SK-N-SH (cell line): ENCODE measurements around the gene SIAH1. TPM values are rescaled to one million over a fixed set of nuclear protein-coding genes. Genes with fewer than 3 reads are reported as not detected.

Experiments
- CTCF ChIA-PET: fragments of 300-600, 350-600 bp; formaldehyde crosslinking; extraction: SDS; loops from one replicate; lab custom pipeline; 2021; lab: Yijun Ruan, JAX
- POLR2A ChIA-PET: fragments of 350-600 bp; sonication (Branson Sonifier 250); formaldehyde crosslinking; extraction: SDS; loops from one replicate; lab custom pipeline; 2020; ENCODE audit warnings: antibody characterized with exemption, inconsistent platforms; lab: Yijun Ruan, JAX
- DNase-seq: peaks from one replicate; pipeline ENCODE4 v3.0.0; 2012
- H2AFZ ChIP-seq: fragments of 200-600 bp; sonication (generic); 2 replicates; pipeline ENCODE4 v1.8.1; 2016; ENCODE audit warnings: antibody characterized with exemption, mild to moderate bottlenecking, low read depth
- H3F3A ChIP-seq: fragments of 200-600 bp; sonication (generic); replicated peaks from 2 replicates; pipeline ENCODE3; 2016; ENCODE audit warnings: antibody characterized with exemption, mild to moderate bottlenecking; ENCODE audit not compliant: insufficient read depth
- H3K27ac ChIP-seq, 2 experiments: fragments of 200-500 bp in 1 of 2; fragments of 200-600 bp in 1 of 2; sonication (Bioruptor generic) in 1 of 2; sonication (generic), shearing (Covaris generic) in 1 of 2; 2 replicates each; pipeline versions ENCODE4 v1.5.1 to v1.6.1; 2014 to 2016; ENCODE audit warnings: low read depth in 2 of 2, inconsistent platforms in 1 of 2, low read length in 1 of 2, mild to moderate bottlenecking in 1 of 2, mixed read lengths in 1 of 2
- H3K27me3 ChIP-seq: fragments of 200-600 bp; sonication (generic), shearing (Covaris generic); 2 replicates; pipeline ENCODE4 v1.6.1; 2016; ENCODE audit warnings: mixed run types; ENCODE audit not compliant: insufficient read depth
- H3K36me3 ChIP-seq, 2 experiments: fragments of 200-500 bp in 1 of 2; fragments of 200-600 bp in 1 of 2; sonication (Bioruptor generic) in 1 of 2; sonication (generic) in 1 of 2; replicated peaks in 1 of 2; 2 replicates each; pipeline versions ENCODE3 to v1.5.1; 2014 to 2016; ENCODE audit warnings: low read length in 1 of 2, mild to moderate bottlenecking in 1 of 2; ENCODE audit not compliant: insufficient read depth in 2 of 2, control insufficient read depth in 1 of 2
- H3K4me1 ChIP-seq, 2 experiments: fragments of 200-500 bp in 1 of 2; fragments of 200-600 bp in 1 of 2; sonication (Bioruptor generic) in 1 of 2; sonication (generic), shearing (Covaris generic) in 1 of 2; 2 replicates each; pipeline versions ENCODE4 v1.5.1 to v1.6.1; 2014 to 2016; ENCODE audit warnings: low read depth in 1 of 2, low read length in 1 of 2, mixed run types in 1 of 2; ENCODE audit not compliant: insufficient read depth in 2 of 2, control insufficient read depth in 1 of 2
- H3K4me2 ChIP-seq: fragments of 200-600 bp; sonication (generic), shearing (Covaris generic); 2 replicates; pipeline ENCODE4 v1.6.1; 2017; ENCODE audit warnings: mixed run types
- H3K4me3 ChIP-seq, 2 experiments: fragments of 200-500 bp in 1 of 2; fragments of 200-600 bp in 1 of 2; sonication (Bioruptor generic) in 1 of 2; sonication (generic), shearing (Covaris generic) in 1 of 2; 2 replicates each; pipeline versions ENCODE4 v1.5.1 to v1.8.1; 2014 to 2016; ENCODE audit warnings: low read depth in 2 of 2, inconsistent platforms in 1 of 2, low read length in 1 of 2, mild to moderate bottlenecking in 1 of 2, mixed read lengths in 1 of 2, moderate library complexity in 1 of 2
- H3K79me2 ChIP-seq: fragments of 200-600 bp; sonication (generic); 2 replicates; pipeline ENCODE4 v1.8.1; 2017; ENCODE audit warnings: mild to moderate bottlenecking; ENCODE audit not compliant: insufficient read depth
- H3K9ac ChIP-seq: fragments of 200-600 bp; sonication (generic); 2 replicates; pipeline ENCODE4 v1.6.1; 2017; ENCODE audit warnings: mixed run types
- H3K9me2 ChIP-seq: fragments of 200-600 bp; sonication (generic); 2 replicates; pipeline ENCODE4 v1.6.1; 2017; ENCODE audit warnings: mixed run types
- H3K9me3 ChIP-seq: fragments of 200-600 bp; sonication (generic); 2 replicates; pipeline ENCODE4 v1.6.1; 2017; ENCODE audit warnings: mixed run types, mild to moderate bottlenecking, moderate library complexity
- H4K20me1 ChIP-seq: fragments of 200-600 bp; sonication (generic); 2 replicates; pipeline ENCODE4 v1.6.1; 2017; ENCODE audit warnings: mild to moderate bottlenecking, mixed run types; ENCODE audit not compliant: insufficient read depth
- ELF1 ChIP-seq: IDR thresholded peaks from 2 replicates; pipeline ENCODE4 v1.4.0; 2012
- EP300 ChIP-seq, 2 experiments: IDR thresholded peaks; 2 replicates each; pipeline versions ENCODE4 v1.4.0 to v1.6.1; 2012; ENCODE audit warnings: borderline replicate concordance in 1 of 2, low read depth in 1 of 2, low read length in 1 of 2
- FOSL2 ChIP-seq: IDR thresholded peaks from 2 replicates; pipeline ENCODE4 v1.4.0; 2012; ENCODE audit warnings: low read depth, mild to moderate bottlenecking, moderate library complexity, borderline replicate concordance
- FOXJ3 ChIP-seq: sonication (generic); formaldehyde crosslinking; IDR thresholded peaks from 2 replicates; pipeline ENCODE4 v1.5.1; 2020; ENCODE audit warnings: mild to moderate bottlenecking, missing genetic modification reagents
- JUND ChIP-seq: IDR thresholded peaks from 2 replicates; pipeline ENCODE4 v1.4.0; 2012
- MEF2A ChIP-seq: IDR thresholded peaks from 2 replicates; pipeline ENCODE4 v1.4.0; 2012; ENCODE audit warnings: low read depth, borderline replicate concordance
- MXI1 ChIP-seq: IDR thresholded peaks from 2 replicates; pipeline ENCODE4 v1.6.1; 2012; ENCODE audit warnings: mild to moderate bottlenecking, low read depth, low read length, improper control_type of control experiment
- NRF1 ChIP-seq: IDR thresholded peaks from 2 replicates; pipeline ENCODE4 v1.6.1; 2012; ENCODE audit warnings: low read depth, mild to moderate bottlenecking, low read length
- POLR2AphosphoS5 ChIP-seq: IDR thresholded peaks from 2 replicates; pipeline ENCODE4 v1.6.1; 2012; ENCODE audit warnings: low read depth, low read length
- RXRA ChIP-seq: IDR thresholded peaks from 2 replicates; pipeline ENCODE4 v1.4.0; 2012; ENCODE audit warnings: low read depth, mild to moderate bottlenecking, borderline replicate concordance
- TCF12 ChIP-seq: IDR thresholded peaks from 2 replicates; pipeline ENCODE4 v1.4.0; 2012
- WGBS: methylation state at CpG from one replicate; pipeline ENCODE4 v1.1.6; 2017; ENCODE audit warnings: low lambda C conversion rate; 5-methylcytosine and 5-hydroxymethylcytosine counted together
- polyA plus RNA-seq, 3 experiments: library from polyadenylated mRNA; depleted of rRNA; stranded (reverse); fragments of >200 nt; gene quantifications; 2 replicates each; pipeline ENCODE4 v1.2.3, GENCODE V29; 2012
- TF ChIP-seq, protein P1 (sequence below): IDR thresholded peaks from 2 replicates; pipeline ENCODE4 v1.4.0; 2012; ENCODE audit warnings: low read depth, borderline replicate concordance
- TF ChIP-seq, protein P2 (sequence below): IDR thresholded peaks from 2 replicates; pipeline ENCODE4; 2012
- TF ChIP-seq, protein P3 (sequence below): IDR thresholded peaks from 2 replicates; pipeline ENCODE4 v1.6.1; 2012; ENCODE audit warnings: mild to moderate bottlenecking, low read depth, low read length, moderate library complexity
- TF ChIP-seq, protein P4 (sequence below): fragments of 200-600 bp; sonication (generic); IDR thresholded peaks from 2 replicates; pipeline ENCODE4 v1.6.1; 2017; ENCODE audit warnings: antibody characterized with exemption, mild to moderate bottlenecking, moderate library complexity
- TF ChIP-seq, protein P5 (sequence below): fragments of 150-350 bp; IDR thresholded peaks from 2 replicates; pipeline ENCODE4 v1.6.1; 2016; ENCODE audit warnings: mild to moderate bottlenecking, low read depth, low read length

SIAH1 gene
- polyA plus RNA-seq, 1 of the 3 experiments (the other 2 are of a cell fraction) = 15.4 TPM

DNA sequence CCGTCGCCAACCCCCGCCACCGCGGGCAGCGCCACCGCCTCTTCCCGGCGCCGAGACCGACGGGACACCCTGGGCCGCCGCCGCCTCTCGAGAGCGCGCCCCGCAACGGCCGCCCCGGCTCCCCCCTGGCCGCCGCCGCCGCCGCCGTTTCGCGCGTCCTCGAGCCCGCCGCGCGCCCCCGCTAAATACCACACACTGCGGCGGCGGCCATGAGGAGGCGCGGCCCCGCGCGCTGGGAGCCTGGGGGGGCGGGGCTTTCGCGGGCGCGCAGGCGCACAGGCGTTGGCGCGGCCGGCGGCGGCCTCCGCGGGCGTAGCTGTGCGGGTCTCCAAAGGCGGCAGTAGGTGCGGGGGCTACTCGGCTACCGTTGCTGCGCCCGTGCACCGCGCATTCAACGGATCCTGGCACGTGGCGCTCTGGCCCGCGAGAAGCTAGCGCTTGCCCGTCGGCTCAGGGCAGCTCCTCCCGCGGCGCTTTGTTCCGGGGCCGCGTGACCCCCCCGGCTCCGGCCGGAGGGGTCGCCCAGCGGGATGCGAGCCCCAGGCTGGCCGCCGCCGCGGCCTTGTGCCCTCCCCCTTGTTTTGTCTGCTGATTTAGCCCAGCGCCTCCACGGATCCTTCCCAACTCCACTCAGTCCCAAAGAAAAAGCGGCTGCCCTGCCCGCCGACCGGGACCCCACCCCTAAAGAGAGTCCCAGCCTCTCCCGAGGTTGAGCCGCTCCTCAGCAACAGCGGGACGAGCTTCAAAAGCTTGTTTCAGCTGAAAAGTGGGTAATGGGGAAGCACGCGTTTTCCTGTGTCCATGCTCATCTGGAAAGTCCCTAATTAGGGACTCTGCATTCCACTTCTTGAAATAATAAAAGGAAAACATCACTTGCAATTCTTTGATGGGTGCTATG lies at the start of gene SIAH1 (continued):
- TF ChIP-seq, protein P1, sequence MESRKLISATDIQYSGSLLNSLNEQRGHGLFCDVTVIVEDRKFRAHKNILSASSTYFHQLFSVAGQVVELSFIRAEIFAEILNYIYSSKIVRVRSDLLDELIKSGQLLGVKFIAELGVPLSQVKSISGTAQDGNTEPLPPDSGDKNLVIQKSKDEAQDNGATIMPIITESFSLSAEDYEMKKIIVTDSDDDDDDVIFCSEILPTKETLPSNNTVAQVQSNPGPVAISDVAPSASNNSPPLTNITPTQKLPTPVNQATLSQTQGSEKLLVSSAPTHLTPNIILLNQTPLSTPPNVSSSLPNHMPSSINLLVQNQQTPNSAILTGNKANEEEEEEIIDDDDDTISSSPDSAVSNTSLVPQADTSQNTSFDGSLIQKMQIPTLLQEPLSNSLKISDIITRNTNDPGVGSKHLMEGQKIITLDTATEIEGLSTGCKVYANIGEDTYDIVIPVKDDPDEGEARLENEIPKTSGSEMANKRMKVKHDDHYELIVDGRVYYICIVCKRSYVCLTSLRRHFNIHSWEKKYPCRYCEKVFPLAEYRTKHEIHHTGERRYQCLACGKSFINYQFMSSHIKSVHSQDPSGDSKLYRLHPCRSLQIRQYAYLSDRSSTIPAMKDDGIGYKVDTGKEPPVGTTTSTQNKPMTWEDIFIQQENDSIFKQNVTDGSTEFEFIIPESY = no peak
- TF ChIP-seq POLR2AphosphoS5 = peak; percentile 81
- no peak for TF ChIP-seq MEF2A
- TF ChIP-seq RXRA = no peak
- no peak; the same call in 1 of the 2 replicates for TF ChIP-seq MXI1
- TF ChIP-seq, protein P2, sequence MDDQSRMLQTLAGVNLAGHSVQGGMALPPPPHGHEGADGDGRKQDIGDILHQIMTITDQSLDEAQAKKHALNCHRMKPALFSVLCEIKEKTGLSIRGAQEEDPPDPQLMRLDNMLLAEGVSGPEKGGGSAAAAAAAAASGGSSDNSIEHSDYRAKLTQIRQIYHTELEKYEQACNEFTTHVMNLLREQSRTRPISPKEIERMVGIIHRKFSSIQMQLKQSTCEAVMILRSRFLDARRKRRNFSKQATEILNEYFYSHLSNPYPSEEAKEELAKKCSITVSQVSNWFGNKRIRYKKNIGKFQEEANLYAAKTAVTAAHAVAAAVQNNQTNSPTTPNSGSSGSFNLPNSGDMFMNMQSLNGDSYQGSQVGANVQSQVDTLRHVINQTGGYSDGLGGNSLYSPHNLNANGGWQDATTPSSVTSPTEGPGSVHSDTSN = no peak
- TF ChIP-seq, protein P3, sequence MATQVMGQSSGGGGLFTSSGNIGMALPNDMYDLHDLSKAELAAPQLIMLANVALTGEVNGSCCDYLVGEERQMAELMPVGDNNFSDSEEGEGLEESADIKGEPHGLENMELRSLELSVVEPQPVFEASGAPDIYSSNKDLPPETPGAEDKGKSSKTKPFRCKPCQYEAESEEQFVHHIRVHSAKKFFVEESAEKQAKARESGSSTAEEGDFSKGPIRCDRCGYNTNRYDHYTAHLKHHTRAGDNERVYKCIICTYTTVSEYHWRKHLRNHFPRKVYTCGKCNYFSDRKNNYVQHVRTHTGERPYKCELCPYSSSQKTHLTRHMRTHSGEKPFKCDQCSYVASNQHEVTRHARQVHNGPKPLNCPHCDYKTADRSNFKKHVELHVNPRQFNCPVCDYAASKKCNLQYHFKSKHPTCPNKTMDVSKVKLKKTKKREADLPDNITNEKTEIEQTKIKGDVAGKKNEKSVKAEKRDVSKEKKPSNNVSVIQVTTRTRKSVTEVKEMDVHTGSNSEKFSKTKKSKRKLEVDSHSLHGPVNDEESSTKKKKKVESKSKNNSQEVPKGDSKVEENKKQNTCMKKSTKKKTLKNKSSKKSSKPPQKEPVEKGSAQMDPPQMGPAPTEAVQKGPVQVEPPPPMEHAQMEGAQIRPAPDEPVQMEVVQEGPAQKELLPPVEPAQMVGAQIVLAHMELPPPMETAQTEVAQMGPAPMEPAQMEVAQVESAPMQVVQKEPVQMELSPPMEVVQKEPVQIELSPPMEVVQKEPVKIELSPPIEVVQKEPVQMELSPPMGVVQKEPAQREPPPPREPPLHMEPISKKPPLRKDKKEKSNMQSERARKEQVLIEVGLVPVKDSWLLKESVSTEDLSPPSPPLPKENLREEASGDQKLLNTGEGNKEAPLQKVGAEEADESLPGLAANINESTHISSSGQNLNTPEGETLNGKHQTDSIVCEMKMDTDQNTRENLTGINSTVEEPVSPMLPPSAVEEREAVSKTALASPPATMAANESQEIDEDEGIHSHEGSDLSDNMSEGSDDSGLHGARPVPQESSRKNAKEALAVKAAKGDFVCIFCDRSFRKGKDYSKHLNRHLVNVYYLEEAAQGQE = 0 out of 2 replicates have a peak, but pooled peaks have one; percentile 46

DNA sequence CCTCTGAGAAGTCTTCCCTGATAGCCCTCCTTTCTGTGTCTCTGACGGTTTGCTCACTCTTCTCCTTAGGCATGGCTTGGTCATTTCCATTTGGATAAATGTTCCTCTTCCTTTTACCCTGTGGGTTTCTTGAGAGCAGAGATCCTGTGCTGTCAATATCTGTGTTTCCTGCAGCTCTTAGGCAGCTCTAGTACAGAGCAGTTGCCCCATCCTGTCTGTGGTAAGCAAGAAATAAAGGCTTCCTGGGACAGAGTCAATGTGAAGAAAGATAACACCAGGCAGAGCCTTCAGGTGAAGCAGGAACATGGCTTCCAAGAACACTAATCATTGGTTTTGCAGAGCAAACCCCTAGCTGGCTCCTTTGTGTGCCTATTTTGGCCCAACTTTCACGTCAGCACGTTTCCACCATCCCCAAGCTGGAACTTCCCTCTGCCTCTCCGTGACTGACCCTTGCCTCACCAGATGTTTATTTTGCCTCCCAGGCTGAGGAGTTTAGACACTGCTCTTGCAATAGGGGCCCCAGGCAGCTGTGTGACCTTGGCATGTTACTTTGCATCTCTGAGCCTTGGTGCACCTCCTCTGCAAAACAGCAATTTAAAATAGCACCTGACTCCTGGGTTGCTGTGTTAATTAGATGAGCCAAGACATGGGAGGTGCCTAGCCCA lies 49.6 kb upstream of the SIAH1 start:
- WGBS = 71% methylated on average over 4 of the region's 4 CpGs
- DNase-seq = no peak
- Histone ChIP-seq H3K36me3 (no peaks in the 10 kb centered on the region), H3K27ac (no peak overlapping the region), H3K9me2 (no peaks in the 10 kb centered on the region), H3K4me3 (no peak overlapping the region), H2AFZ (no peak overlapping the region), H3K4me1 (no peaks in the 10 kb centered on the region), H3K4me2 (no peak overlapping the region), H3K9me3 (no peaks in the 10 kb centered on the region), H3F3A (no peaks in the 10 kb centered on the region), H4K20me1 (no peaks in the 10 kb centered on the region), H3K27me3 (no peaks in the 10 kb centered on the region), H3K79me2 (no peaks in the 10 kb centered on the region), H3K9ac (no peak overlapping the region)
- ChIA-PET POLR2A (no interaction called here), CTCF (no interaction called here)
- TF ChIP-seq, protein P1 = no peak
- TF ChIP-seq RXRA = no peak
- TF ChIP-seq NRF1 = no peak
- no peak for TF ChIP-seq JUND
- no peak for TF ChIP-seq EP300 (IDR thresholded peaks at IDR 0.05; ENCODE audit: borderline replicate concordance in 1 of 2, low read depth in 1 of 2, low read length in 1 of 2)
- TF ChIP-seq ELF1 = no peak
- TF ChIP-seq FOXJ3 (CRISPR knock-in tag) = no peak
- TF ChIP-seq, protein P4, sequence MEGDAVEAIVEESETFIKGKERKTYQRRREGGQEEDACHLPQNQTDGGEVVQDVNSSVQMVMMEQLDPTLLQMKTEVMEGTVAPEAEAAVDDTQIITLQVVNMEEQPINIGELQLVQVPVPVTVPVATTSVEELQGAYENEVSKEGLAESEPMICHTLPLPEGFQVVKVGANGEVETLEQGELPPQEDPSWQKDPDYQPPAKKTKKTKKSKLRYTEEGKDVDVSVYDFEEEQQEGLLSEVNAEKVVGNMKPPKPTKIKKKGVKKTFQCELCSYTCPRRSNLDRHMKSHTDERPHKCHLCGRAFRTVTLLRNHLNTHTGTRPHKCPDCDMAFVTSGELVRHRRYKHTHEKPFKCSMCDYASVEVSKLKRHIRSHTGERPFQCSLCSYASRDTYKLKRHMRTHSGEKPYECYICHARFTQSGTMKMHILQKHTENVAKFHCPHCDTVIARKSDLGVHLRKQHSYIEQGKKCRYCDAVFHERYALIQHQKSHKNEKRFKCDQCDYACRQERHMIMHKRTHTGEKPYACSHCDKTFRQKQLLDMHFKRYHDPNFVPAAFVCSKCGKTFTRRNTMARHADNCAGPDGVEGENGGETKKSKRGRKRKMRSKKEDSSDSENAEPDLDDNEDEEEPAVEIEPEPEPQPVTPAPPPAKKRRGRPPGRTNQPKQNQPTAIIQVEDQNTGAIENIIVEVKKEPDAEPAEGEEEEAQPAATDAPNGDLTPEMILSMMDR = no peak
- no peak for TF ChIP-seq TCF12
- TF ChIP-seq, protein P5, sequence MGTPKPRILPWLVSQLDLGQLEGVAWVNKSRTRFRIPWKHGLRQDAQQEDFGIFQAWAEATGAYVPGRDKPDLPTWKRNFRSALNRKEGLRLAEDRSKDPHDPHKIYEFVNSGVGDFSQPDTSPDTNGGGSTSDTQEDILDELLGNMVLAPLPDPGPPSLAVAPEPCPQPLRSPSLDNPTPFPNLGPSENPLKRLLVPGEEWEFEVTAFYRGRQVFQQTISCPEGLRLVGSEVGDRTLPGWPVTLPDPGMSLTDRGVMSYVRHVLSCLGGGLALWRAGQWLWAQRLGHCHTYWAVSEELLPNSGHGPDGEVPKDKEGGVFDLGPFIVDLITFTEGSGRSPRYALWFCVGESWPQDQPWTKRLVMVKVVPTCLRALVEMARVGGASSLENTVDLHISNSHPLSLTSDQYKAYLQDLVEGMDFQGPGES = no peak
- TF ChIP-seq FOSL2 = no peak
